Heart right ventricle (tissue), 16 donors: Measurements from ENCODE around the gene DOCK10. TPM values are rescaled to one million over a fixed set of nuclear protein-coding genes. Genes with fewer than 3 reads are reported as not detected.

Experiments
- ATAC-seq, 8 donors: fragments of 200-7000 bp; cut with Tn5 transposase; one replicate each; pipeline ENCODE4 v1.9.1; 2020; ENCODE audit warnings: mild to moderate bottlenecking in 8 of 8, moderate library complexity in 8 of 8, moderate number of reproducible peaks in 1 of 8
- DNase-seq, 2 donors: peaks; one replicate each; pipeline ENCODE4 v3.0.0-alpha.2; 2020
- H3K27ac ChIP-seq, 10 donors: fragments of 200-600 bp; sonication (generic) in 2 of 10; one replicate each; pipeline versions ENCODE4 v1.5.0 to v1.8.0; 2020 to 2022; ENCODE audit warnings: mild to moderate bottlenecking in 3 of 10
- H3K27me3 ChIP-seq, 7 donors: fragments of 200-600 bp; one replicate each; pipeline ENCODE4 v1.8.0; 2021 to 2022; ENCODE audit warnings: mild to moderate bottlenecking in 2 of 7
- H3K36me3 ChIP-seq, 9 donors: fragments of 200-600 bp; sonication (generic) in 1 of 9; one replicate each; pipeline versions ENCODE4 v1.5.0 to v1.8.0; 2020 to 2022; ENCODE audit warnings: mild to moderate bottlenecking in 2 of 9
- H3K4me1 ChIP-seq, 9 donors: fragments of 200-600 bp; sonication (generic) in 1 of 9; one replicate each; pipeline versions ENCODE4 v1.5.0 to v1.8.0; 2020 to 2022; ENCODE audit warnings: mild to moderate bottlenecking in 4 of 9
- H3K4me3 ChIP-seq, 10 donors: fragments of 200-600 bp; sonication (generic) in 2 of 10; one replicate each; pipeline versions ENCODE4 v1.5.0 to v1.8.0; 2020 to 2022; ENCODE audit warnings: mild to moderate bottlenecking in 7 of 10, moderate library complexity in 2 of 10
- H3K9me3 ChIP-seq, 11 donors: fragments of 200-600 bp in 10 of 11; sonication (generic) in 2 of 11; one replicate each; pipeline versions ENCODE4 v1.5.0 to v1.8.0; 2013 to 2022; ENCODE audit warnings: mild to moderate bottlenecking in 2 of 11, control low read depth in 1 of 11, moderate library complexity in 1 of 11
- WGBS, 2 donors: extraction: QIAGEN DNeasy Blood & Tissue Kit; methylation state at CpG; one replicate each; pipeline ENCODE4 v1.1.7; 2013; ENCODE audit warnings: inconsistent platforms in 1 of 2; 5-methylcytosine and 5-hydroxymethylcytosine counted together
- intact Hi-C, 10 donors: fragments of 100-400 bp; cut with DNase I; formaldehyde crosslinking; loops; one replicate each; pipeline versions ENCODE4 v1.11.1 to v1.14.2; 2022
- polyA plus RNA-seq, 2 donors: library from polyadenylated mRNA; stranded (reverse); fragments of 200-250 nt; gene quantifications; one replicate each; pipeline ENCODE4 v1.2.3, GENCODE V29; 2013
- total RNA-seq, 10 donors: library from RNA; stranded (reverse); fragmentation: NEBNext Ultra II Directional in 3 of 10; extraction: Animal tissue kit (Norgen Biotek cat#: 25700) in 3 of 10; gene quantifications; one replicate each; pipeline versions ENCODE4 v1.2.1 to v1.2.4, GENCODE V29; 2021 to 2023
- TF ChIP-seq, protein P1 (sequence below), 9 donors: fragments of 200-600 bp; sonication (generic) in 2 of 9; IDR thresholded peaks; one replicate each; pipeline versions ENCODE4 v1.5.0 to v1.8.0; 2021 to 2022; ENCODE audit warnings: antibody characterized with exemption in 9 of 9, mild to moderate bottlenecking in 5 of 9, moderate library complexity in 1 of 9
- donor health status: Arrhythmogenic right ventricular cardiomyopathy.
- donor health status: ischemic (EF 13 %, LVEDD 7.1; RV severe dilation, severe dysfunction).
- donor health status: healthy with polysubstance abuse.
- donor health status: DM: no; HTN: yes; CAD: no.
- donor health status: DM: no; HTN: no; CAD: no.
- donor health status: ischemic (EF 25% LVEDD 6.9; RV normal size, moderate dysfunction).
- donor health status: ischemic (EF 25% LVEDD 5.7; RV mildly dilated, moderate dysfunction).
- donor health status: healthy.
- donor health status: DM: yes; HTN: yes; CAD: no.
- donor health status: Ischemic cardiomyopathy.
- donor health status: ischemic (EF 35%, LVEDD 5.7; RV mildly dilated, moderate dysfunction).
- donor health status: nonischemic (EF 11% LVEDD 7.7; RV severe dilation, severe dysfunction).
- donor health status: DM: yes; HTN: yes; CAD: no.
- donor health status: PGD.
- donor health status: ischemic (EF 29% LVEDD 5.4; RV normal size, mild dysfunction).
- donor health status: nonischemic (EF 23%, LVEDD 6.1; RV moderate dilation, normal function).

Gene DOCK10
- total and polyA plus RNA-seq, 12 donors: 0.77 to 18.9 (median 1.4) TPM

DNA sequence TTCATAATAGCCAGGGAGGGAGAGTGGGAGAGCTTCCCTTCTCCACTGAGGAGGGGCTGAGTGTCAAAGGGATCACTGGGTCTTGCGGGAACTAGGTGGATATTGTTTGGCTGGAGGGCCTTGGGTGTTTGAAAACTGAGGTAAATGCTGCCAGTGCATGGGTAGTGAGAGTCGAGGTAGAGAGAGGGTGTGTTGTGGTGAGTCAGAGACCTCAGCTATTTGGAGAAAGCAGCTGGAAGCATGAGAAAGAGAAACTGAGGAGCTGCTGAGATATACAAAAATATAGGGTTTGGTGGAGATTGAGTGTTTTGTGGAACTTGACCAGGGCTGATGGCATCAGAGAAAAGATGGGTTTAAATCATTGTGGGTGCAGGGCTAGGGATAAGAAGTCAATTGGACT, 199.1 kb downstream of the DOCK10 start:
- Histone ChIP-seq H3K4me1 (peaks cover 0 to 2% (median 0%) of the 10 kb centered on the region in 9 donors), H3K36me3 (peaks cover 0 to 100% (median 0%) of the 10 kb centered on the region in 9 donors), H3K27me3 (no peaks in the 10 kb centered on the region), H3K9me3 (peaks cover 0 to 8% (median 0%) of the 10 kb centered on the region in 11 donors), H3K27ac (no peak overlapping the region), H3K4me3 (no peak overlapping the region)
- WGBS, 2 donors: 74 to 84% methylated on average over 2 of the region's 2 CpGs
- no peak for DNase-seq
- TF ChIP-seq, protein P1, sequence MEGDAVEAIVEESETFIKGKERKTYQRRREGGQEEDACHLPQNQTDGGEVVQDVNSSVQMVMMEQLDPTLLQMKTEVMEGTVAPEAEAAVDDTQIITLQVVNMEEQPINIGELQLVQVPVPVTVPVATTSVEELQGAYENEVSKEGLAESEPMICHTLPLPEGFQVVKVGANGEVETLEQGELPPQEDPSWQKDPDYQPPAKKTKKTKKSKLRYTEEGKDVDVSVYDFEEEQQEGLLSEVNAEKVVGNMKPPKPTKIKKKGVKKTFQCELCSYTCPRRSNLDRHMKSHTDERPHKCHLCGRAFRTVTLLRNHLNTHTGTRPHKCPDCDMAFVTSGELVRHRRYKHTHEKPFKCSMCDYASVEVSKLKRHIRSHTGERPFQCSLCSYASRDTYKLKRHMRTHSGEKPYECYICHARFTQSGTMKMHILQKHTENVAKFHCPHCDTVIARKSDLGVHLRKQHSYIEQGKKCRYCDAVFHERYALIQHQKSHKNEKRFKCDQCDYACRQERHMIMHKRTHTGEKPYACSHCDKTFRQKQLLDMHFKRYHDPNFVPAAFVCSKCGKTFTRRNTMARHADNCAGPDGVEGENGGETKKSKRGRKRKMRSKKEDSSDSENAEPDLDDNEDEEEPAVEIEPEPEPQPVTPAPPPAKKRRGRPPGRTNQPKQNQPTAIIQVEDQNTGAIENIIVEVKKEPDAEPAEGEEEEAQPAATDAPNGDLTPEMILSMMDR (IDR thresholded peaks at IDR 0.05): no peak
- intact Hi-C loops: no loop called here
- ATAC-seq: no peak

DNA sequence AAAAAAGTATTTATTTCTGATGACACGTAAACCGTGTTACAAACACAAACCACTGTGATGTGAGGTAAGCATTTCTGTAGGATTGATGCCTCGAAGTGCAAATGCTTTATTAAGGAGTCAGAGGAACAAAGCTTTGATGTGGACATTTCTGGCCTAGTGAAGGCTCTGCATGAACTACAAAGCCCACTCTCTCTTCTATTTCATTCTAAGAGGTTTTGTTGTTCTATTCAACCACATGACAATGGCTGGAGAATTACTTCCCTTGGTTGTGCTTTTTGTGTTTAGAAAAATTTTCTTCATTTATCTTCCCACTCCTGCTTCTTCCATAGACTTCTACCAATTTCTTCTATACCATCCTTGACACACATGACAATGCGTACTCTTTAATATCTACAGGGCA, 200.4 kb downstream of the DOCK10 start:
- Histone ChIP-seq H3K27me3 (no peaks in the 10 kb centered on the region), H3K4me3 (no peak overlapping the region), H3K4me1 (peaks cover 0 to 12% (median 0%) of the 10 kb centered on the region in 9 donors), H3K9me3 (peaks cover 0 to 8% (median 0%) of the 10 kb centered on the region in 11 donors), H3K36me3 (peaks cover 0 to 99% (median 0%) of the 10 kb centered on the region in 9 donors), H3K27ac (no peak overlapping the region)
- DNase-seq: no peak
- ATAC-seq: no peak
- WGBS, 2 donors: 92 to 94% methylated on average over 4 of the region's 4 CpGs
- TF ChIP-seq, protein P1 (IDR thresholded peaks at IDR 0.05): no peak
- intact Hi-C loops: no loop called here

DNA sequence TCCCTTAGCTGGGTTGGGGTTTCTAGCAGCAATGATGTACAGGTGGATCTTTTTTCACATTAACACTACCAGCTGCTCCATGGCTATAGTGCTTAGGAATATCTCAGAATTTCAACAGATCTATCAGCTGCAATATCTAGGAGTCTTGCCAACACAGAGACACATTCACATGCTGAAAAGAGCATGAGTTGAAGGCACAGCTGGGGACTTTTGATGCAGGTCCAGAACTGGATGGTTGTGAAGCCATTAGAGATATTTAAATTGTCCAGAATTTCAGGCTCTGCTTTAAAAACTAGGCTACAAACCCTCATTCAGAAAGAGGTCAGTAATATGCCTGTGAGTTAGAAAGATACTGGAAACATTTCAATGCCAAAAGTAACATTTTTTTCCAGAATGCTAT, 203.9 kb downstream of the DOCK10 start:
- ATAC-seq: no peak
- Histone ChIP-seq H3K4me3 (no peak overlapping the region), H3K36me3 (peaks cover 0 to 94% (median 0%) of the 10 kb centered on the region in 9 donors), H3K27ac (no peak overlapping the region), H3K4me1 (peaks cover 0 to 12% (median 0%) of the 10 kb centered on the region in 9 donors), H3K9me3 (peaks cover 0 to 8% (median 0%) of the 10 kb centered on the region in 11 donors), H3K27me3 (no peaks in the 10 kb centered on the region)
- intact Hi-C loops: no loop called here
- DNase-seq: no peak
- TF ChIP-seq, protein P1 (IDR thresholded peaks at IDR 0.05): no peak

DNA sequence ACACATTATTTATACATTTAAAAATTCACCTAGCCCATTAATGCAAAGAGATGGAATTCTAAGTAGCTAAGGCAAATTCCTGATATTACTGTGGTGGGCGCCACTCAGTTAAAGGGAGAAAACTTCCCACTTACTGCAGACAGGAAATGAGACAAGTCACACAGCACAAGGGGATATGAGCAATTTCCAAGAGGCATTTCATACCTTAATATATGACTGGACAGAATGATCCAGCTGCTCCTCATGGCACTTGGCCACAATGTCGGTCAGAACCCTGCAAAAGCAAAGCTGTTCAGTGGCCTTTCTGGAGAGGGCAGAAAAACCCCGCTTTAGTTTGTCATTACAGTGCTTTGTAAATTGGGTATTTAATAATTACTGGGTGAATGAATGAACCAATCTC, 204.7 kb downstream of the DOCK10 start:
- peak in 1 of 2 donors; percentile 6 for DNase-seq
- TF ChIP-seq, protein P1 (IDR thresholded peaks at IDR 0.05): peak in 1 of 9 donors; percentile 6
- WGBS, 2 donors: 51 to 62% methylated on average over 3 of the region's 3 CpGs
- Histone ChIP-seq H3K4me1 (peaks cover 0 to 12% (median 0%) of the 10 kb centered on the region in 9 donors), H3K36me3 (peaks cover 0 to 94% (median 0%) of the 10 kb centered on the region in 9 donors), H3K27me3 (no peaks in the 10 kb centered on the region), H3K9me3 (peaks cover 0 to 8% (median 0%) of the 10 kb centered on the region in 11 donors), H3K27ac (no peak overlapping the region), H3K4me3 (no peak overlapping the region)
- intact Hi-C loops: no loop called here
- ATAC-seq: peak in 4 of 8 donors; percentile 30 to 74 (median 45)
